Measurements from ENCODE around the gene MYH10. TPM values are rescaled to one million over a fixed set of nuclear protein-coding genes. Genes with fewer than 3 reads are reported as not detected.

Gene MYH10
- polyA plus RNA-seq, 1 donor from 2014 or later, result 61.1 TPM

DNA sequence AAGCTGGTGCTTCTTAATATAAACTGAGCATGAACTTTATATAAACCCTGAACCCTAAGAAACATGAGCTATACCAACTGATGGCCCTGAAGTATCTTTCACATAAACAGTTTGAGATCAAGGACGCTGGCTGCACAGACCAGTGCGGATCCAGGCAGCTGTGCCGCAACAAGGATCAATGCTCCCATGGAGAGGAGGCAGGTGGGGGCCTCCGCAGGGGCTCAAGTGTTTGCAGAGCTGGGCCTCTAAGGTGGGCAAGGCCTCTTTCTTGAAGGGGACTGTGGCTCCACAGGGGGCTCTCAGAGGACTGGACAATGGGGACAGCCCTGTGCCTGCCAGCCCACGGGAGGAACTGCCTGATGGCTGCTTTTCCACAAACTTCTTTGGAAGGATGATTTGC is 148.8 kb downstream of the MYH10 start:
- Histone ChIP-seq H3K4me2 (ENCODE audit: low read length) (no peak overlapping the region), H3K36me3 (ENCODE audit: insufficient read depth, low read length) (peaks cover 32% of the 10 kb centered on the region), H2AFZ (ENCODE audit: low read depth, low read length) (no peak overlapping the region), H3K9me2 (ENCODE audit: insufficient read depth, low read length) (no peaks in the 10 kb centered on the region), H4K20me1 (ENCODE audit: insufficient read depth) (no peaks in the 10 kb centered on the region), H3K27ac (ENCODE audit: low read length) (no peak overlapping the region), H3K79me2 (replicated peaks; ENCODE audit: insufficient read depth, low read length) (no peaks in the 10 kb centered on the region), H3K4me3 (ENCODE audit: low read length) (no peak overlapping the region), H3K27me3 (ENCODE audit: insufficient read depth, low read depth, low read length) (no peaks in the 10 kb centered on the region), H3F3A (ENCODE audit: insufficient read depth, low read length, poor library complexity, severe bottlenecking) (no peaks in the 10 kb centered on the region), H3K9ac (ENCODE audit: low read length) (no peak overlapping the region), H3K9me3 (ENCODE audit: low read length) (no peaks in the 10 kb centered on the region)
- TF ChIP-seq SMC3 (conservative IDR thresholded peaks at IDR 0.05; ENCODE audit: poor library complexity) (no peak), EP300 (conservative IDR thresholded peaks at IDR 0.05; ENCODE audit: poor library complexity, severe bottlenecking) (no peak), MXI1 (conservative IDR thresholded peaks at IDR 0.05; ENCODE audit: poor library complexity, severe bottlenecking) (no peak), TAF1 (IDR thresholded peaks at IDR 0.05; ENCODE audit: low read depth) (no peak), POLR2AphosphoS5 (IDR thresholded peaks at IDR 0.05) (no peak)
- TF ChIP-seq, protein P1, sequence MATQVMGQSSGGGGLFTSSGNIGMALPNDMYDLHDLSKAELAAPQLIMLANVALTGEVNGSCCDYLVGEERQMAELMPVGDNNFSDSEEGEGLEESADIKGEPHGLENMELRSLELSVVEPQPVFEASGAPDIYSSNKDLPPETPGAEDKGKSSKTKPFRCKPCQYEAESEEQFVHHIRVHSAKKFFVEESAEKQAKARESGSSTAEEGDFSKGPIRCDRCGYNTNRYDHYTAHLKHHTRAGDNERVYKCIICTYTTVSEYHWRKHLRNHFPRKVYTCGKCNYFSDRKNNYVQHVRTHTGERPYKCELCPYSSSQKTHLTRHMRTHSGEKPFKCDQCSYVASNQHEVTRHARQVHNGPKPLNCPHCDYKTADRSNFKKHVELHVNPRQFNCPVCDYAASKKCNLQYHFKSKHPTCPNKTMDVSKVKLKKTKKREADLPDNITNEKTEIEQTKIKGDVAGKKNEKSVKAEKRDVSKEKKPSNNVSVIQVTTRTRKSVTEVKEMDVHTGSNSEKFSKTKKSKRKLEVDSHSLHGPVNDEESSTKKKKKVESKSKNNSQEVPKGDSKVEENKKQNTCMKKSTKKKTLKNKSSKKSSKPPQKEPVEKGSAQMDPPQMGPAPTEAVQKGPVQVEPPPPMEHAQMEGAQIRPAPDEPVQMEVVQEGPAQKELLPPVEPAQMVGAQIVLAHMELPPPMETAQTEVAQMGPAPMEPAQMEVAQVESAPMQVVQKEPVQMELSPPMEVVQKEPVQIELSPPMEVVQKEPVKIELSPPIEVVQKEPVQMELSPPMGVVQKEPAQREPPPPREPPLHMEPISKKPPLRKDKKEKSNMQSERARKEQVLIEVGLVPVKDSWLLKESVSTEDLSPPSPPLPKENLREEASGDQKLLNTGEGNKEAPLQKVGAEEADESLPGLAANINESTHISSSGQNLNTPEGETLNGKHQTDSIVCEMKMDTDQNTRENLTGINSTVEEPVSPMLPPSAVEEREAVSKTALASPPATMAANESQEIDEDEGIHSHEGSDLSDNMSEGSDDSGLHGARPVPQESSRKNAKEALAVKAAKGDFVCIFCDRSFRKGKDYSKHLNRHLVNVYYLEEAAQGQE (IDR thresholded peaks at IDR 0.05; ENCODE audit: borderline replicate concordance), result no peak

DNA sequence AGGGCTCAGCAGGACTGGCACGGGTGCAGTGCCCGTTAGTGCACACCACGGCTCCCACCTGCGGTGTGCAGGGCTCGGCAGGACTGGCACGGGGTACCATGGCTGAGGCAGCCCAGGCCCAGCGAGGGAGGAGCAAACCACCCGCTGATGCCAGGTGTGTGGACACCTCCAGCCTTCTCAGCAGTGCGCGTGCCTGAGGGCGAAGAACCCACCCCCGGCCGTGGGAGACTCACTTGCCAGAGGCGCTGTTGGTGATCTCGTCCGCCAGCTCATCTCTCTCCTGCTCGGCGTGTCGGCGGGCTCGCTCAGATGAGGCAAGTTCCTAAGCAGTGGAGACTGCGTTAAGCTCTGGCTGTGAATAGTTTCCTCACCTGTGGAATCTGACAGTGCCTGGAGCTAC is 149.4 kb downstream of the MYH10 start:
- H3K79me2 ChIP-seq (replicated peaks; ENCODE audit: insufficient read depth, low read length), result no peaks in the 10 kb centered on the region
- no peak overlapping the region for H3K27ac ChIP-seq (ENCODE audit: low read length)
- H4K20me1 ChIP-seq (ENCODE audit: insufficient read depth), result no peaks in the 10 kb centered on the region
- H2AFZ ChIP-seq (ENCODE audit: low read depth, low read length), result no peak overlapping the region
- H3K9me2 ChIP-seq (ENCODE audit: insufficient read depth, low read length), result no peaks in the 10 kb centered on the region
- no peak overlapping the region for H3K4me2 ChIP-seq (ENCODE audit: low read length)
- H3F3A ChIP-seq (ENCODE audit: insufficient read depth, low read length, poor library complexity, severe bottlenecking), result no peaks in the 10 kb centered on the region
- H3K9me3 ChIP-seq (ENCODE audit: low read length), result no peaks in the 10 kb centered on the region
- peaks cover 38% of the 10 kb centered on the region for H3K36me3 ChIP-seq (ENCODE audit: insufficient read depth, low read length)
- TF ChIP-seq MXI1 (conservative IDR thresholded peaks at IDR 0.05; ENCODE audit: poor library complexity, severe bottlenecking) (no peak), TAF1 (IDR thresholded peaks at IDR 0.05; ENCODE audit: low read depth) (no peak), RAD21 (conservative IDR thresholded peaks at IDR 0.05) (no peak), EZH2 (IDR thresholded peaks at IDR 0.05; ENCODE audit: borderline replicate concordance, insufficient read depth, low read length, poor library complexity, severe bottlenecking) (no peak)
- TF ChIP-seq, protein P1 (IDR thresholded peaks at IDR 0.05; ENCODE audit: borderline replicate concordance), result no peak
- H3K4me3 ChIP-seq (ENCODE audit: low read length), result no peak overlapping the region
- no peaks in the 10 kb centered on the region for H3K27me3 ChIP-seq (ENCODE audit: insufficient read depth, low read depth, low read length)
- H3K9ac ChIP-seq (ENCODE audit: low read length), result no peak overlapping the region

Data from neural cell (in vitro differentiated cells).